UCSD-AML1 (cell line): ENCODE measurements around the gene P4HA2.
"Not testable (repeated sequence)": the region's sequence is repeated elsewhere in the genome, so short reads cannot be mapped to it uniquely, and the experiment has no call there.

ENCODE experiments used
- DNase-seq: peaks from one replicate; lab custom pipeline; 2025; ENCODE audit not compliant: unreplicated experiment; lab: John Stamatoyannopoulos, UW

P4HA2 gene

GRCh38 chr5:132203916-132204315, 23.7 kb downstream of the P4HA2 start:
- no peak for DNase-seq

- DNase-seq = no peak
These were observed 24.2 kb downstream of the P4HA2 start for GRCh38 chr5:132203464-132203818.

GRCh38 chr5:132202711-132203463, 24.8 kb downstream of the P4HA2 start:
- DNase-seq = no peak

GRCh38 chr5:132199116-132199680, 28.5 kb downstream of the P4HA2 start:
- DNase-seq = no peak

GRCh38 chr5:132198571-132198970, 29.1 kb downstream of the P4HA2 start:
- no peak for DNase-seq

GRCh38 chr5:132195727-132196126, 31.9 kb downstream of the P4HA2 start:
- DNase-seq = no peak

GRCh38 chr5:132193165-132193694, 34.4 kb downstream of the P4HA2 start:
- no peak for DNase-seq

- no peak for DNase-seq
These were observed 37.4 kb downstream of the P4HA2 start for GRCh38 chr5:132190161-132190817.

- DNase-seq = no peak
These were observed 43.1 kb downstream of the P4HA2 start for GRCh38 chr5:132184588-132184987.

- DNase-seq = no peak
These were observed 43.9 kb downstream of the P4HA2 start for GRCh38 chr5:132183723-132184122.

- DNase-seq = no peak
These were observed 45.2 kb downstream of the P4HA2 start for GRCh38 chr5:132182359-132183040.

GRCh38 chr5:132181011-132181629, 46.5 kb downstream of the P4HA2 start:
- no peak for DNase-seq

GRCh38 chr5:132180134-132180745, 47.4 kb downstream of the P4HA2 start:
- DNase-seq = no peak

- no peak for DNase-seq
These were observed 48.2 kb downstream of the P4HA2 start for GRCh38 chr5:132179405-132179804.

GRCh38 chr5:132177691-132178149, 49.9 kb downstream of the P4HA2 start:
- DNase-seq = no peak

- no peak for DNase-seq
These were observed 50.7 kb downstream of the P4HA2 start for GRCh38 chr5:132176987-132177386.

- no peak for DNase-seq
These were observed 51.1 kb downstream of the P4HA2 start for GRCh38 chr5:132176521-132176945.

GRCh38 chr5:132162945-132163344, 64.7 kb downstream of the P4HA2 start:
- DNase-seq = no peak

- DNase-seq = not testable (repeated sequence)
These were observed 65.9 kb downstream of the P4HA2 start for GRCh38 chr5:132161574-132162326.

- no peak for DNase-seq
These were observed 71.2 kb downstream of the P4HA2 start for GRCh38 chr5:132156413-132156812.
